HepG2 (cell line): ENCODE data around the gene NPPA. TPM values are rescaled to one million over a fixed set of nuclear protein-coding genes. Genes with fewer than 3 reads are reported as not detected.
"Not testable (repeated sequence)": the region's sequence is repeated elsewhere in the genome, so short reads cannot be mapped to it uniquely, and the experiment has no call there.

Experiments
- ARNT2 ChIP-seq: sonication (generic); formaldehyde crosslinking; IDR thresholded peaks from 2 replicates; pipeline ENCODE4 v1.8.0; 2022; ENCODE audit warnings: mild to moderate bottlenecking, low read depth, missing genetic modification reagents, moderate library complexity
- BCL6 ChIP-seq: IDR thresholded peaks from 2 replicates; pipeline ENCODE4 v1.6.1; 2016; ENCODE audit warnings: missing genetic modification reagents, missing compliant biosample characterization
- FOXA1 ChIP-seq, 2 experiments: fragments of 450-650 bp in 1 of 2; sonication (generic) in 1 of 2; formaldehyde crosslinking in 1 of 2; IDR thresholded peaks; 2 replicates each; pipeline versions ENCODE4 v1.4.0 to v1.6.1; 2016 to 2020; ENCODE audit warnings: missing genetic modification reagents in 1 of 2
- FOXP1 ChIP-seq, 2 experiments: fragments of 450-650 bp in 1 of 2; IDR thresholded peaks; 2 replicates each; pipeline ENCODE4 v1.6.1; 2017 to 2018; ENCODE audit warnings: antibody characterized with exemption in 1 of 2
- HDAC2 ChIP-seq: sonication (generic); formaldehyde crosslinking; IDR thresholded peaks from 2 replicates; pipeline ENCODE4 v1.4.0; 2020; ENCODE audit warnings: missing genetic modification reagents
- HMG20B ChIP-seq: conservative IDR thresholded peaks from 2 replicates; pipeline ENCODE4 v1.6.1; 2016; ENCODE audit warnings: missing genetic modification reagents, missing compliant biosample characterization
- KLF6 ChIP-seq: IDR thresholded peaks from 2 replicates; pipeline ENCODE4 v1.8.0; 2016; ENCODE audit warnings: missing biosample characterization, missing genetic modification reagents
- MIER3 ChIP-seq: IDR thresholded peaks from 2 replicates; pipeline ENCODE4 v1.6.1; 2016; ENCODE audit warnings: missing compliant biosample characterization, borderline replicate concordance
- NCOR1 ChIP-seq: fragments of 200-600 bp; sonication (generic); IDR thresholded peaks from 2 replicates; pipeline ENCODE4 v1.7.0; 2017; ENCODE audit warnings: antibody characterized with exemption, low read length, borderline replicate concordance
- NR2F1 ChIP-seq, 2 experiments: fragments of 450-650 bp in 1 of 2; formaldehyde crosslinking in 1 of 2; IDR thresholded peaks; 2 replicates each; pipeline versions ENCODE4 v1.5.0 to v1.6.1; 2016 to 2020; ENCODE audit warnings: mild to moderate bottlenecking in 1 of 2, missing compliant biosample characterization in 1 of 2, missing genetic modification reagents in 1 of 2, moderate library complexity in 1 of 2
- NR2F6 ChIP-seq, 2 experiments: IDR thresholded peaks; 2 replicates each; pipeline ENCODE4 v1.6.1; 2016; ENCODE audit warnings: antibody characterized with exemption in 1 of 2, mild to moderate bottlenecking in 1 of 2
- POLR2A ChIP-seq, 2 experiments: IDR thresholded peaks; 2 replicates each; pipeline ENCODE4 v1.6.1; 2011; ENCODE audit warnings: low read depth in 2 of 2, low read length in 2 of 2, mild to moderate bottlenecking in 1 of 2, moderate library complexity in 1 of 2; ENCODE audit not compliant: insufficient read depth in 1 of 2
- RARA ChIP-seq: IDR thresholded peaks from 2 replicates; pipeline ENCODE4 v1.6.1; 2016; ENCODE audit warnings: missing genetic modification reagents, missing compliant biosample characterization
- RXRA ChIP-seq: sonication (generic); formaldehyde crosslinking; IDR thresholded peaks from 2 replicates; pipeline ENCODE4 v1.5.1; 2020; ENCODE audit warnings: missing genetic modification reagents
- RXRB ChIP-seq: IDR thresholded peaks from 2 replicates; pipeline ENCODE4 v1.6.1; 2016; ENCODE audit warnings: borderline replicate concordance, missing genetic modification reagents, missing compliant biosample characterization
- SAP130 ChIP-seq: IDR thresholded peaks from 2 replicates; pipeline ENCODE4 v1.6.1; 2016; ENCODE audit warnings: low read depth
- SOX13 ChIP-seq, 3 experiments: fragments of 450-650 bp in 1 of 3; sonication (generic) in 1 of 3; formaldehyde crosslinking in 1 of 3; IDR thresholded peaks in 2 of 3; conservative IDR thresholded peaks in 1 of 3; 2 replicates each; pipeline versions ENCODE4 v1.5.0 to v1.6.1; 2016 to 2020; ENCODE audit warnings: antibody characterized with exemption in 1 of 3, mild to moderate bottlenecking in 1 of 3, missing compliant biosample characterization in 1 of 3, missing genetic modification reagents in 1 of 3, moderate library complexity in 1 of 3
- TBL1XR1 ChIP-seq: fragments of 150-350 bp; IDR thresholded peaks from 2 replicates; pipeline ENCODE4 v1.6.1; 2014; ENCODE audit warnings: borderline replicate concordance, low read length; ENCODE audit not compliant: partially characterized antibody
- ZNF121 ChIP-seq: sonication (generic); formaldehyde crosslinking; IDR thresholded peaks from 2 replicates; pipeline ENCODE4 v1.5.0; 2020; ENCODE audit warnings: mild to moderate bottlenecking, missing genetic modification reagents
- ZNF724P ChIP-seq: sonication (generic); formaldehyde crosslinking; IDR thresholded peaks from 2 replicates; pipeline ENCODE4 v1.8.0; 2022; ENCODE audit warnings: missing genetic modification reagents, borderline replicate concordance
- polyA plus RNA-seq, 8 experiments: library from polyadenylated mRNA; depleted of rRNA in 3 of 8; stranded (reverse) in 7 of 8; unstranded in 1 of 8; fragments of >200 nt; fragmentation: Illumina TruSeq in 4 of 8; extraction: Trizol in 4 of 8; gene quantifications; 2 replicates each; pipeline versions ENCODE4 v1.2.1 to v1.2.3, GENCODE V29; 2011 to 2016; ENCODE audit warnings: low read depth in 4 of 8, missing spikeins in 1 of 8, mixed read lengths in 1 of 8; ENCODE audit not compliant: insufficient read depth in 1 of 8
- total RNA-seq, 5 experiments: library from RNA; depleted of rRNA; stranded (reverse); fragments of >200 nt; fragmentation: Illumina TruSeq; extraction: Trizol; gene quantifications; 2 replicates each; pipeline ENCODE4 v1.2.3, GENCODE V29; 2016; ENCODE audit warnings: low read depth in 1 of 5
- TF ChIP-seq, protein P1 (sequence below): sonication (generic); formaldehyde crosslinking; conservative IDR thresholded peaks from 2 replicates; pipeline ENCODE4 v1.8.0; 2022; ENCODE audit warnings: mild to moderate bottlenecking, moderate library complexity, missing genetic modification reagents
- TF ChIP-seq, protein P2 (sequence below): sonication (generic); formaldehyde crosslinking; IDR thresholded peaks from 2 replicates; pipeline ENCODE4 v1.5.0; 2020; ENCODE audit warnings: mild to moderate bottlenecking, missing genetic modification reagents

The NPPA gene
- total and polyA plus RNA-seq, 2 of the 13 experiments (the other 11 are each of a cell fraction or from before 2014, with no cell fraction given): not detected

DNA sequence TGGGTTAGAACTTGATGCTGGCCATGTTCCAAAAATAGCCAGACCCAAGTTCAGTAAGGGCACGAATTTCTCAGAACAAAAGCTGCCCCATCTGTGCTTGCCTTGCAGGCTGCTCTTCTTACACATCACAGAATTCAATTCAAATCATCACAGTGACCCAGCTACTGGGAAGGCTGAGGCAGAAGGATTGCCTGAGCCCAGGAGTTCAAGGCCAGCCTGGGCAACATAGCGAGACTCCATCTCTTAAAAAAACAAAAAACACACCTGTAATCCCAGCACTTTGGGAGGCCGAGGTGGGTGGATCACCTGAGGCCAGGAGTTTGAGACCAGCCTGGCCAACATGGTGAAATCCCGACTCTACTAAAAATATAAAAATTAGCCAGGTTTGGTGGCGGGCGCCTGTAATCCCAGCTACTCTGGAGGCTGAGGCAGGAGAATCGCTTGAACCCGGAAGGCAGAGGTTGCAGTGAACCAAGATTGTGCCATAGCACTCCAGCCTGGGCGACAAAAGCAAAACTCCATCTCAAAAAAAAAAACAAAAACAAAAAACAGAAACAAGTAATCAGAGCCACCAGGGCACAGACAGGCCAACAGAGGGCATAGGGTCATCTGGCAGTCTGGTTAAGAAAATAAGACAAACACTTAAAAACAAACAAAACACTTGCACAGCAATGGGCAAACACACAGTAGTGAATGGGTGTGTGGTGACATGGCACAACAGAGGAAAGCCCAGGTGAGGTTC lies 43.5 kb downstream of the NPPA start (continued):
- TF ChIP-seq, protein P1, sequence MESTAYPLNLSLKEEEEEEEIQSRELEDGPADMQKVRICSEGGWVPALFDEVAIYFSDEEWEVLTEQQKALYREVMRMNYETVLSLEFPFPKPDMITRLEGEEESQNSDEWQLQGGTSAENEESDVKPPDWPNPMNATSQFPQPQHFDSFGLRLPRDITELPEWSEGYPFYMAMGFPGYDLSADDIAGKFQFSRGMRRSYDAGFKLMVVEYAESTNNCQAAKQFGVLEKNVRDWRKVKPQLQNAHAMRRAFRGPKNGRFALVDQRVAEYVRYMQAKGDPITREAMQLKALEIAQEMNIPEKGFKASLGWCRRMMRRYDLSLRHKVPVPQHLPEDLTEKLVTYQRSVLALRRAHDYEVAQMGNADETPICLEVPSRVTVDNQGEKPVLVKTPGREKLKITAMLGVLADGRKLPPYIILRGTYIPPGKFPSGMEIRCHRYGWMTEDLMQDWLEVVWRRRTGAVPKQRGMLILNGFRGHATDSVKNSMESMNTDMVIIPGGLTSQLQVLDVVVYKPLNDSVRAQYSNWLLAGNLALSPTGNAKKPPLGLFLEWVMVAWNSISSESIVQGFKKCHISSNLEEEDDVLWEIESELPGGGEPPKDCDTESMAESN: 0 out of 2 replicates have a peak, but pooled peaks have one; percentile 26
- TF ChIP-seq FOXP1, SOX13, FOXA1 (IDR thresholded peaks at IDR 0.05): not testable (repeated sequence)
- TF ChIP-seq FOXP1 (CRISPR knock-in tag; IDR thresholded peaks at IDR 0.05) (peak; percentile 79), NR2F1 (CRISPR knock-in tag; IDR thresholded peaks at IDR 0.05) (peak in 1 of 2 experiments; percentile 58; a peak in 2 of 4 replicates), POLR2A (IDR thresholded peaks at IDR 0.05; ENCODE audit: insufficient read depth in 1 of 2, low read depth in 2 of 2, low read length in 2 of 2) (peak in 1 of 2 experiments; percentile 29; a peak in 1 of 4 replicates), KLF6 (CRISPR knock-in tag) (0 out of 2 replicates have a peak, but pooled peaks have one; percentile 13), BCL6 (CRISPR knock-in tag) (0 out of 2 replicates have a peak, but pooled peaks have one; percentile 9), ZNF724P (CRISPR knock-in tag) (0 out of 2 replicates have a peak, but pooled peaks have one; percentile 11), RXRA (0 out of 2 replicates have a peak, but pooled peaks have one; percentile 14), NCOR1 (peak; percentile 31; the same call in 1 of the 2 replicates), HMG20B (CRISPR knock-in tag) (0 out of 2 replicates have a peak, but pooled peaks have one; percentile 14), MIER3 (0 out of 2 replicates have a peak, but pooled peaks have one; percentile 53), HDAC2 (CRISPR knock-in tag) (peak; percentile 24; the same call in 1 of the 2 replicates), RXRB (CRISPR knock-in tag) (peak; percentile 54), TBL1XR1 (peak; percentile 50), RARA (CRISPR knock-in tag) (peak; percentile 92), ZNF121 (CRISPR knock-in tag) (peak; percentile 95), SAP130 (CRISPR knock-in tag) (peak; percentile 44), ARNT2 (CRISPR knock-in tag) (0 out of 2 replicates have a peak, but pooled peaks have one; percentile 29), SOX13 (CRISPR knock-in tag; conservative IDR thresholded peaks at IDR 0.05 in 1 of 2, IDR thresholded peaks at IDR 0.05 in 1 of 2) (peak in 1 of 2 experiments; percentile 39; a peak in 1 of 4 replicates), FOXA1 (CRISPR knock-in tag; IDR thresholded peaks at IDR 0.05) (0 out of 2 replicates have a peak, but pooled peaks have one; percentile 21), NR2F6 (IDR thresholded peaks at IDR 0.05) (peak; percentile 70), NR2F6 (CRISPR knock-in tag; IDR thresholded peaks at IDR 0.05) (peak; percentile 69)
- TF ChIP-seq, protein P2, sequence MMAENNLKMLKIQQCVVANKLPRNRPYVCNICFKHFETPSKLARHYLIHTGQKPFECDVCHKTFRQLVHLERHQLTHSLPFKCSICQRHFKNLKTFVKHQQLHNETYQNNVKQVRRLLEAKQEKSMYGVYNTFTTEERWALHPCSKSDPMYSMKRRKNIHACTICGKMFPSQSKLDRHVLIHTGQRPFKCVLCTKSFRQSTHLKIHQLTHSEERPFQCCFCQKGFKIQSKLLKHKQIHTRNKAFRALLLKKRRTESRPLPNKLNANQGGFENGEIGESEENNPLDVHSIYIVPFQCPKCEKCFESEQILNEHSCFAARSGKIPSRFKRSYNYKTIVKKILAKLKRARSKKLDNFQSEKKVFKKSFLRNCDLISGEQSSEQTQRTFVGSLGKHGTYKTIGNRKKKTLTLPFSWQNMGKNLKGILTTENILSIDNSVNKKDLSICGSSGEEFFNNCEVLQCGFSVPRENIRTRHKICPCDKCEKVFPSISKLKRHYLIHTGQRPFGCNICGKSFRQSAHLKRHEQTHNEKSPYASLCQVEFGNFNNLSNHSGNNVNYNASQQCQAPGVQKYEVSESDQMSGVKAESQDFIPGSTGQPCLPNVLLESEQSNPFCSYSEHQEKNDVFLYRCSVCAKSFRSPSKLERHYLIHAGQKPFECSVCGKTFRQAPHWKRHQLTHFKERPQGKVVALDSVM: 0 out of 2 replicates have a peak, but pooled peaks have one; percentile 19
